GM13976 (cell line): ENCODE data around the gene KLHDC4.
A peak's percentile ranks its signal among the peaks of the same experiment; 100 is the strongest.
"Not testable (repeated sequence)": the region's sequence is repeated elsewhere in the genome, so short reads cannot be mapped to it uniquely, and the experiment has no call there.

Source experiments
- DNase-seq: peaks from one replicate; pipeline ENCODE4 v3.0.0; 2012; ENCODE audit warnings: low spot score
- in situ Hi-C: fragments of 300-500 bp; cut with MboI; formaldehyde crosslinking; loops from one replicate; pipeline ENCODE4 v1.12.0; 2022; ENCODE audit warnings: low sequenced_read_pairs, mixed read lengths, inconsistent platforms; ENCODE audit not compliant: unreplicated experiment
- TF ChIP-seq, protein P1 (sequence below): IDR thresholded peaks from 2 replicates; pipeline ENCODE4 v1.5.1; 2012; ENCODE audit warnings: borderline replicate concordance, mild to moderate bottlenecking; ENCODE audit not compliant: insufficient read depth; ENCODE audit errors: extremely low read depth, missing control alignments, control extremely low read depth

Gene KLHDC4

DNA sequence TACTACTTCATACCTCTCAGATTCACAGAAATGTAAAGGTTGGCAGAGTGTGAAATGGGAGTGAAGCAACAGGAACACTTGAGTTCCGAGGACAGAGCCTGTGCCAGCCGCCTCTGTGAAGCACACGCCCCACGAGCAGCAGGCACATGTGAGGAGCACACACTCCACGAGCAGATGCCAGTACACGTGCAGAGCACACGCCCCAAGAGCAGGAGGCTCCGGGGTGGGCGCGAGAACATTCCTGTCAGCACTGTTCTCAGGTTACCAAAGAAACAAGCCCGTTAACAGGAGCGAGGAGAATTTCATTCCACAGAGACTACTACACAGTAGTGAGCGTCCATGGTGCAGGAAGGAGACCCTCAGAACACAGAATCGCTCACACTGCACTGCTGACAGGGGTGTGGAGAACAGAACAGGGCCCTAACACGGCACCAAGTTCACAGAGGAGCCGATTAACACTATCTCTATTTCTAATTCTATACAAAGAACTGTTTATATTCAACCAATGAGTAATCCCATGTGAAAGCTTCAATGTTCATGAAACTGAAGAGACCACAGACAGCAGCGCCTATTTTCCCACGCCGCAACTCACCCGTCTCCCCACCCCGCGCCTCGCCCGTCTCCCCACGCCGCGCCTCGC, 40.1 kb downstream of the KLHDC4 start:
- in situ Hi-C loops, result no loop called here
- TF ChIP-seq, protein P1, sequence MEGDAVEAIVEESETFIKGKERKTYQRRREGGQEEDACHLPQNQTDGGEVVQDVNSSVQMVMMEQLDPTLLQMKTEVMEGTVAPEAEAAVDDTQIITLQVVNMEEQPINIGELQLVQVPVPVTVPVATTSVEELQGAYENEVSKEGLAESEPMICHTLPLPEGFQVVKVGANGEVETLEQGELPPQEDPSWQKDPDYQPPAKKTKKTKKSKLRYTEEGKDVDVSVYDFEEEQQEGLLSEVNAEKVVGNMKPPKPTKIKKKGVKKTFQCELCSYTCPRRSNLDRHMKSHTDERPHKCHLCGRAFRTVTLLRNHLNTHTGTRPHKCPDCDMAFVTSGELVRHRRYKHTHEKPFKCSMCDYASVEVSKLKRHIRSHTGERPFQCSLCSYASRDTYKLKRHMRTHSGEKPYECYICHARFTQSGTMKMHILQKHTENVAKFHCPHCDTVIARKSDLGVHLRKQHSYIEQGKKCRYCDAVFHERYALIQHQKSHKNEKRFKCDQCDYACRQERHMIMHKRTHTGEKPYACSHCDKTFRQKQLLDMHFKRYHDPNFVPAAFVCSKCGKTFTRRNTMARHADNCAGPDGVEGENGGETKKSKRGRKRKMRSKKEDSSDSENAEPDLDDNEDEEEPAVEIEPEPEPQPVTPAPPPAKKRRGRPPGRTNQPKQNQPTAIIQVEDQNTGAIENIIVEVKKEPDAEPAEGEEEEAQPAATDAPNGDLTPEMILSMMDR, result no peak
- DNase-seq, result no peak

DNA sequence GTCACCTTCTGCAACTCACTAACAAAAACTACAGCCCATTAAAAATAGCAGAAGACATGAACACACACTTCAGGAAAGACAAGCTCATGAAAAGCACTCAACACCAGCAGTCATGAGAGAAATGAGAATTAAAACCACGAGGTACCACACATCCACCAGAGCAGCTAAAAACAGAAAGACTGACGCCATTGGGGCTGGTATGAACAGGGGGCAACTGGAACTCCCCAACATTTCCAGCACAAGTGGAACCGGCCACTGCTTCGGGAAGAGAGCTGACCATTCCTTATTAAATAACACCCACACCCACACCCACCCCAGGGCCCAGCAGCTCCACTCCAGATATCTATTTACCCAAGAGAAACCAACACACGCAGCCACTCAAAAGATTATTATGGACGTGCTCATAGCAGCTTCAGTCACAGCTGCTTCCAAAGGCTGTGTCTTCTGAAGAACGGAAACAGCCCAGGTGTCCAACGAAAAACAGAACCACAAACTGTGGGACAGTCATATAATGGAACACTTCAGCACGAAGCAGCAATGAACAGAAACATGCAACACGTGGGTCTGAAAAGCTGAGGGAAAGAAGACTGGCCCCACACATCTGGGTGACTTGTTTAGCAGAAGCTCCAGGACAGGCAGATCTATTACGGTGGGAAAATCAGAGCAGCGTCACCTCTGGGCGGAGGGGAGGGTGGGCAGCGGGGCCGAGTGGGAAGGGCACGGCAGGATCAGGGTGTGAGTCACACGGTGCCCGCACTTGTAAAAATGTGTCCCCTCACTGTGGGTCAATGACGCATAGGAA, 41.1 kb downstream of the KLHDC4 start:
- TF ChIP-seq, protein P1, result no peak
- DNase-seq, result no peak
- in situ Hi-C loops, result no loop called here

DNA sequence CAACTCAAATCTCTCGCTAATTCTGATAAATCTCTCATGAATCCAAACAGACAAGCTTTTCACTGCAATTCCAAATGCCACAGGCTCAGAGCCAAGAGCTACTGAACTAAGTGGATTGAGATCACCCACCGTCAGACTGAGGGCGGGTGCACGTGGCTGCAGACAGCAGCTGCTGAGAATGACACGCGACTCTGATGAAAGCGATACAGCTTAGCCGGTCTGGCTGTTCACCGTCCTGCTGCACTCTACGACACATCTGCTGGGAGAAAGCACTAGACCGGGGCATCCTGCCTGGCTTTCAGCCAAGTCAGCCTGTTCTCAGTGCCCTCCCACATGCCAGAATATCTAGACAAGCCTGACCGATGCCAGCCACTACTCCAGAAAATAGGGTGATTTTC, 42.6 kb downstream of the KLHDC4 start:
- in situ Hi-C loops, result no loop called here
- DNase-seq, result peak; percentile 74
- TF ChIP-seq, protein P1, result no peak

DNA sequence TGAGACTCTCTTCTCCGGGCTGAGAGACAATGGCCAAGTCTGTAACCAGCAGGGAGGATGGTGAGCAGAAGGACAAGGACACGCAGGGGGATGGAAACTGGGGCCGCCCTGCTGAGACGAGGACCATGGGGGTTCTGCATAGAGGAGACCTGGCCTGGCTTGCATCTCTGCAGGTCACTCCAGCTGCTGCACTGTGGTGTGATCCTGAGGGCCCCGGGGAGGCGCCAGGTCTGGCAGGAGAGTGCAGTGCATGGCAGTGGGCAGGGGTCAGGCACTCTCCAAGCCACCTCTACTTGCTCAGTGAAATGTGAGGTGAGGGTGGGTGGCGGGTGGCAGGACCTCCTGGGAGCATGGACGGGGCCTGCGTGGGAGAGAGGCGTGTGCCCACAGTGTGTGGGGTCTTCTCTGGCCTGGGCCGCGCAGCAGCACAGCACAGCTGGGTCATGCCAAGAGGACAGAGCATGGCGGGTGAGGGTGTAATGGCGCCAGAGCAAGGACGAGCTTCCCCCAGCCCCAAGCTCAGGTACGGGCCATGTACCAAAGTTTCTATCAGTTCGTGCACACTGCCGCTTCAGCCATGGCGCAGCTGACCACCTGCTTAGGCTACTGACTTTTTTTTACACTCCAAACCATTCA, 43.1 kb downstream of the KLHDC4 start:
- TF ChIP-seq, protein P1, result no peak
- in situ Hi-C loops, result no loop called here
- DNase-seq, result no peak

DNA sequence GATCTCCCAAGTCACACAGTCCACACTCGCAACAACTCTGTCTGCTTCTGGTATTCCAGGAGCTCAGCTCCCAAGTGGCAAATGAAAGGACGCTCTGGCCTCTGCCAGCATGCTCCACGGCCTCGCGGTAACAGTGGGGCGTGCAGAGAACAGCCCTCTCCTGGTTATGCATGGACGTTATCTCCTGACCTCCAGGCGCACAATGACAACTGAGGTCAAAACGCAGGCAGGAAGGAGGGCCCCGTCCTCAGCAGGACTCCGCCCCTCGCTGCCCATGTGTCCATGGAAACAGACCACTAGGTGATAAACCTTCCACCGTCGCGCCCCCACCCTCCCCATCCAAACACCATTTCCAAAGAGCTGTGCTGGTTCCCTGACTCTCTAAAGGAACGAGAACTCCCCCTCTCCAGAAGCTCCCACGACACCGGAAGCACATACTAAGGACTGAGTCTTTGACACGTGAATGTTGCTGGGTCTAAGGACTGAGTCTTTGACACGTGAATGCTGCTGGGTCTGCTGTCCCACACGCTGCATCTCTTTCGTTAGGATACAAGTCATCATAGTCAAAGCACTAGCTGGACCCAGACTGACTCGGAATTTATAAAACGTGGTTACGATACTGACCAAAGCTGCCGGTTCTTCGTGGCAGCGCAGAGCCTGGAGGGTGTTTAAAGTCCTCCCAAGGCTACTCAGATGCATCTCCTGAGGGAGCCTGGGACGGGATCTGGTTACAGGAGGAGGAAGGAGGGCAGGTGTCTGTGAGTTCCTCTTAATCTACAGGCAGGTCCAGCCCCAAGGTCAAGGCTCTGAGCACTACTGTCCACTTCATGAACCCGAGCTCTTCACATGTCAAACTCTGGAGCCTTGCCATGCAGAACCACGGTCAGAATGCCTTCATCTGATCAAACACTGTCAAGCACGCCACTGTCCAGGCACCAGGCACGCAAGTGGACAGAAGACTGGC, 43.9 kb downstream of the KLHDC4 start:
- DNase-seq, result no peak
- TF ChIP-seq, protein P1, result no peak
- in situ Hi-C loops, result no loop called here

DNA sequence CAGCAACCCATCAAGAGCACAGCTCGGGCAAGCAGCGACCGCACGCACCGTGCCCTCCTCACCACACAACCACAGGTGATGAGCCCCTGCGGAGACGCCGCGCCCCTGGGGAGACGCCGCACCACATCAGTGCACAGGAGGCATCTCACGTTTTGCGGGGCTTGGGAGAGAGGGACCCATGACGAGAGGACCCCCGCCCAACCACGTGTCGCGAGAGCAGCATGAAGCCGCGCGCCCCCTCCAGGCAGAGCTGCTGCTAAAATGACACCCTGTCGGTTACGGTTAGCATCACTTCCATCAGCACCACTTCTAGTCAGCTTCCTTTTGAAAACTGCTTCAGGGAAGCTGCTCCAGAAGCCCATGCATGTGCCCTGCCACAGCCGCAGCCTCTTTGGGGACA, 45.3 kb downstream of the KLHDC4 start:
- TF ChIP-seq, protein P1, result no peak
- in situ Hi-C loops, result no loop called here
- DNase-seq, result no peak

DNA sequence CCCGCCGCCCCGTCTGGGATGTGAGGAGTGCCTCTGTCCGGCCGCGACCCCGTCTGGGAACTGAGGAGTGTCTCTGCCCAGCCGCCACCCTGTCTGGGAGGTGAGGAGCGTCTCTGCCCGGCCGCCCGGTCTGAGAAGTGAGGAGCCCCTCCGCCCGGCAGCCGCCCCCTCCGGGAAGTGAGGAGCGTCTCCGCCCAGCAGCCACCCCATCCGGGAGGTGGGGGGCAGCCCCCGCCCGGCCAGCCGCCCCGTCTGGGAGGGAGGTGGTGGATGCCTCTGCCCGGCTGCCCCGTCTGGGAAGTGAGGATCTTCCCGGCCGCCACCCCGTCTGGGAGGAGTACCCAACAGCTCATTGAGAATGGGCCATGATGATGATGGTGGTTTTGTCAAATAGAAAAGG, 47.0 kb downstream of the KLHDC4 start:
- DNase-seq, in situ Hi-C loops: not testable (repeated sequence)
